HEK293T (cell line): ENCODE measurements around the gene HOXC9.

Experiments
- ARNT ChIP-seq: fragments of 450-650 bp; IDR thresholded peaks from 2 replicates; pipeline ENCODE4 v1.6.1; 2017; ENCODE audit warnings: mild to moderate bottlenecking
- BHLHE40 ChIP-seq: fragments of 450-650 bp; IDR thresholded peaks from 2 replicates; pipeline ENCODE4 v1.6.1; 2016; ENCODE audit warnings: mild to moderate bottlenecking, moderate library complexity, borderline replicate concordance
- CTBP1 ChIP-seq: fragments of 450-650 bp; IDR thresholded peaks from 2 replicates; pipeline ENCODE4 v1.6.1; 2016; ENCODE audit warnings: borderline replicate concordance
- ELF4 ChIP-seq: fragments of 450-650 bp; IDR thresholded peaks from 2 replicates; pipeline ENCODE4 v1.6.1; 2017; ENCODE audit warnings: antibody characterized with exemption
- FOXA1 ChIP-seq: fragments of 450-650 bp; IDR thresholded peaks from 2 replicates; pipeline ENCODE4 v1.6.1; 2016; ENCODE audit warnings: mild to moderate bottlenecking
- FOXK2 ChIP-seq: fragments of 450-650 bp; IDR thresholded peaks from 2 replicates; pipeline ENCODE4 v1.6.1; 2016; ENCODE audit warnings: mild to moderate bottlenecking
- FOXM1 ChIP-seq: fragments of 450-650 bp; IDR thresholded peaks from 2 replicates; pipeline ENCODE4 v1.6.1; 2017; ENCODE audit warnings: mild to moderate bottlenecking, borderline replicate concordance
- L3MBTL2 ChIP-seq: fragments of 450-650 bp; conservative IDR thresholded peaks from 2 replicates; pipeline ENCODE4 v1.6.1; 2016; ENCODE audit warnings: mild to moderate bottlenecking
- NFRKB ChIP-seq: fragments of 450-650 bp; IDR thresholded peaks from 2 replicates; pipeline ENCODE4 v1.6.1; 2016; ENCODE audit warnings: mild to moderate bottlenecking, moderate library complexity
- SP1 ChIP-seq: fragments of 450-650 bp; IDR thresholded peaks from 2 replicates; pipeline ENCODE4 v1.6.1; 2017
- SUZ12 ChIP-seq: fragments of 450-650 bp; IDR thresholded peaks from 2 replicates; pipeline ENCODE4 v1.6.1; 2016; ENCODE audit warnings: mild to moderate bottlenecking
- TARDBP ChIP-seq: fragments of 450-650 bp; IDR thresholded peaks from 2 replicates; pipeline ENCODE4 v1.6.1; 2016
- ZNF384 ChIP-seq: fragments of 450-650 bp; IDR thresholded peaks from 2 replicates; pipeline ENCODE4 v1.6.1; 2016
- TF ChIP-seq, protein P1 (sequence below): fragments of 450-650 bp; IDR thresholded peaks from 2 replicates; pipeline ENCODE4 v1.6.1; 2016

DNA sequence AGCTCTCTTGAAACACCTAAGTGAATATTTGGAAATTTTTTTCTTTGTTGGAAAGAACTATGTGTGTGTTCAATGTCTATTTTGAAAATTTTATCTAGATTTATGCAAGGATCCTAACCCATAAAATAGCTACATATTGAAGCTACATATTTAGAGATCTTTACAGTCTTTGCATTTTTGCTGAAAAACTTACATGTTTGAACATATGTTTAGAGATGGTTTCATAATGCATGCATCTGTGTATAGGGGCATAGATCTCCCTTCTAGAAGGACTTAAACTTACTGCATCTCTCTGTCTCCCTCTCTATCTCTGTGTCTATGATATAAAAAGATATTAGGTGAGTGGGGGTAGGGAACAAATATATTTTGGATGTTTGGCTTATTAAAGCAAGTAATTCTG is 45.4 kb downstream of the HOXC9 start:
- TF ChIP-seq L3MBTL2 (no peak), FOXA1 (no peak), ELF4 (no peak), BHLHE40 (no peak), SUZ12 (no peak), ZNF384 (no peak), SP1 (no peak), FOXK2 (no peak), FOXM1 (no peak), CTBP1 (no peak), ARNT (no peak), NFRKB (no peak), TARDBP (no peak)
- TF ChIP-seq, protein P1, sequence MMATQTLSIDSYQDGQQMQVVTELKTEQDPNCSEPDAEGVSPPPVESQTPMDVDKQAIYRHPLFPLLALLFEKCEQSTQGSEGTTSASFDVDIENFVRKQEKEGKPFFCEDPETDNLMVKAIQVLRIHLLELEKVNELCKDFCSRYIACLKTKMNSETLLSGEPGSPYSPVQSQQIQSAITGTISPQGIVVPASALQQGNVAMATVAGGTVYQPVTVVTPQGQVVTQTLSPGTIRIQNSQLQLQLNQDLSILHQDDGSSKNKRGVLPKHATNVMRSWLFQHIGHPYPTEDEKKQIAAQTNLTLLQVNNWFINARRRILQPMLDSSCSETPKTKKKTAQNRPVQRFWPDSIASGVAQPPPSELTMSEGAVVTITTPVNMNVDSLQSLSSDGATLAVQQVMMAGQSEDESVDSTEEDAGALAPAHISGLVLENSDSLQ = no peak
